ENCODE data around the gene IL1R2.

- TF ChIP-seq GATA2 (IDR thresholded peaks at IDR 0.05; ENCODE audit: low read depth, low read length) (no peak), GATA3 (IDR thresholded peaks at IDR 0.05; ENCODE audit: low read depth, low read length) (no peak)
These were observed 21.7 kb downstream of the IL1R2 start for GRCh38 chr2:102013206-102014040.

Measured in SH-SY5Y (cell line).